GM12878 (cell line): ENCODE data around the gene WWOX.

Experiments used
- CTCF ChIP-seq, 3 experiments: IDR thresholded peaks in 2 of 3; conservative IDR thresholded peaks in 1 of 3; 2 replicates each; pipeline ENCODE4 v1.5.1; 2011; ENCODE audit warnings: low read depth in 3 of 3, low read length in 3 of 3, mild to moderate bottlenecking in 3 of 3, control low read depth in 2 of 3, moderate library complexity in 2 of 3, inconsistent platforms in 1 of 3, mixed read lengths in 1 of 3; ENCODE audit not compliant: control insufficient read depth in 2 of 3, insufficient read depth in 1 of 3; ENCODE audit errors: extremely low read depth in 1 of 3
- EP300 ChIP-seq, 2 experiments: fragments of 150-350 bp in 1 of 2; IDR thresholded peaks; 2 replicates each; pipeline ENCODE4 v1.6.1; 2011 to 2012; ENCODE audit warnings: low read depth in 2 of 2, low read length in 2 of 2, borderline replicate concordance in 1 of 2, improper control_type of control experiment in 1 of 2, inconsistent platforms in 1 of 2; ENCODE audit not compliant: control insufficient read depth in 1 of 2
- SP1 ChIP-seq: IDR thresholded peaks from one replicate; pipeline ENCODE4 v1.6.1; 2011; ENCODE audit warnings: low read depth, low read length
- TBL1XR1 ChIP-seq: IDR thresholded peaks from 2 replicates; pipeline ENCODE4 v1.6.1; 2012; ENCODE audit warnings: low read depth, low read length, improper control_type of control experiment

- TF ChIP-seq CTCF (IDR thresholded peaks at IDR 0.05 in 2 of 3, conservative IDR thresholded peaks at IDR 0.05 in 1 of 3; ENCODE audit: control insufficient read depth in 2 of 3, extremely low read depth in 1 of 3, insufficient read depth in 1 of 3, low read depth in 3 of 3, low read length in 3 of 3) (no peak), SP1 (no peak), TBL1XR1 (no peak), EP300 (IDR thresholded peaks at IDR 0.05; ENCODE audit: borderline replicate concordance in 1 of 2, control insufficient read depth in 1 of 2, low read depth in 2 of 2, low read length in 2 of 2) (no peak)
These were observed 684.2 kb downstream of the WWOX start for GRCh38 chr16:78783570-78784079.
